NCI-H460 (cell line): Measurements from ENCODE around the gene IFTAP. TPM values are rescaled to one million over a fixed set of nuclear protein-coding genes. Genes with fewer than 3 reads are reported as not detected.
"Not testable (repeated sequence)": the region's sequence is repeated elsewhere in the genome, so short reads cannot be mapped to it uniquely, and the experiment has no call there.

Source experiments
- DNase-seq: peaks from one replicate; pipeline ENCODE4 v3.0.0-alpha.2; 2016; ENCODE audit warnings: low read depth; ENCODE audit errors: extremely low read depth
- total RNA-seq: library from RNA; depleted of rRNA; stranded (reverse); fragments of >200 nt; shearing (Covaris generic); gene quantifications from 2 replicates; pipeline ENCODE4 v1.2.3, GENCODE V29; 2014

The IFTAP gene
- total RNA-seq, 1 experiment from 2014 or later, result 19.1 TPM

- DNase-seq, result no peak
Observed at GRCh38 chr11:36631774-36632173, 37.5 kb downstream of the IFTAP start.

- DNase-seq, result no peak
Observed at GRCh38 chr11:36635066-36635862, 41.0 kb downstream of the IFTAP start.

GRCh38 chr11:36638556-36638955, 44.3 kb downstream of the IFTAP start:
- DNase-seq, result no peak

GRCh38 chr11:36657610-36658267, 63.4 kb downstream of the IFTAP start:
- no peak for DNase-seq

- not testable (repeated sequence) for DNase-seq
Observed at GRCh38 chr11:36661359-36661758, 67.1 kb downstream of the IFTAP start.

GRCh38 chr11:36672815-36673450, 78.6 kb downstream of the IFTAP start:
- peak; percentile 18 for DNase-seq

GRCh38 chr11:36679547-36679946, 85.2 kb downstream of the IFTAP start:
- DNase-seq, result not testable (repeated sequence)

GRCh38 chr11:36683818-36684217, 89.5 kb downstream of the IFTAP start:
- DNase-seq, result no peak

GRCh38 chr11:36684840-36685801, 90.8 kb downstream of the IFTAP start:
- DNase-seq, result no peak

- no peak for DNase-seq
Observed at GRCh38 chr11:36688132-36688531, 93.8 kb downstream of the IFTAP start.

- DNase-seq, result no peak
Observed at GRCh38 chr11:36688571-36689291, 94.4 kb downstream of the IFTAP start.

- no peak for DNase-seq
Observed at GRCh38 chr11:36689442-36689841, 95.1 kb downstream of the IFTAP start.

GRCh38 chr11:36692704-36693103, 98.4 kb downstream of the IFTAP start:
- no peak for DNase-seq

GRCh38 chr11:36693139-36693843, 99.0 kb downstream of the IFTAP start:
- no peak for DNase-seq

- no peak for DNase-seq
Observed at GRCh38 chr11:36695111-36695510, 100.8 kb downstream of the IFTAP start.

- no peak for DNase-seq
Observed at GRCh38 chr11:36695571-36695970, 101.3 kb downstream of the IFTAP start.

GRCh38 chr11:36696550-36696949, 102.2 kb downstream of the IFTAP start:
- no peak for DNase-seq

- no peak for DNase-seq
Observed at GRCh38 chr11:36699271-36699670, 105.0 kb downstream of the IFTAP start.

GRCh38 chr11:36700246-36700645, 105.9 kb downstream of the IFTAP start:
- DNase-seq, result no peak
